ENCODE data around the gene PTPRA. TPM values are rescaled to one million over a fixed set of nuclear protein-coding genes. Genes with fewer than 3 reads are reported as not detected.

The PTPRA gene
- total and polyA plus RNA-seq, 2 donors (not counting 1 experiment from before 2014, with no cell fraction given): 32.1 to 64.2 TPM

DNA sequence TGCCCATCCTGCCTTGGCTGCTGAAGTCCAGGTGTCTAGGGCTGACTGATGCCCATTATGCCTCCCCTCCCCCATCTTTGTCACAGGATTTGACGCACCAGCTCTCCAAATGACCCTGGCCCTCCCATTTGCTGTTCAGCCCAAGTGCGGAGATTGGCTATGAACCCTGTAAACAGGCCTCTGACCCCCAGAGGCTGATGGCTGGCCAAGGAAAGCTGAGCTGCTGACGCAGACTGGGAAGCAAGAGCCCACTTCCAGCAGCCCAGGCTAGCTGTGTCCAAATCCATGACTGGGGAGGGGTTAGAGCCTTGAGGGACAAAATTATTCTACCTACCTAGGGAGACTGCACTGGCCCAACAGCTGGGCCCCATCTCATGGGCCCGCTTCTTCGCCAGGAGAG, 169.3 kb downstream of the PTPRA start:
- TF ChIP-seq EZH2 (IDR thresholded peaks at IDR 0.05; ENCODE audit: borderline replicate concordance, insufficient read depth, low read depth, low read length, poor library complexity, severe bottlenecking): no peak
- TF ChIP-seq, protein P1, sequence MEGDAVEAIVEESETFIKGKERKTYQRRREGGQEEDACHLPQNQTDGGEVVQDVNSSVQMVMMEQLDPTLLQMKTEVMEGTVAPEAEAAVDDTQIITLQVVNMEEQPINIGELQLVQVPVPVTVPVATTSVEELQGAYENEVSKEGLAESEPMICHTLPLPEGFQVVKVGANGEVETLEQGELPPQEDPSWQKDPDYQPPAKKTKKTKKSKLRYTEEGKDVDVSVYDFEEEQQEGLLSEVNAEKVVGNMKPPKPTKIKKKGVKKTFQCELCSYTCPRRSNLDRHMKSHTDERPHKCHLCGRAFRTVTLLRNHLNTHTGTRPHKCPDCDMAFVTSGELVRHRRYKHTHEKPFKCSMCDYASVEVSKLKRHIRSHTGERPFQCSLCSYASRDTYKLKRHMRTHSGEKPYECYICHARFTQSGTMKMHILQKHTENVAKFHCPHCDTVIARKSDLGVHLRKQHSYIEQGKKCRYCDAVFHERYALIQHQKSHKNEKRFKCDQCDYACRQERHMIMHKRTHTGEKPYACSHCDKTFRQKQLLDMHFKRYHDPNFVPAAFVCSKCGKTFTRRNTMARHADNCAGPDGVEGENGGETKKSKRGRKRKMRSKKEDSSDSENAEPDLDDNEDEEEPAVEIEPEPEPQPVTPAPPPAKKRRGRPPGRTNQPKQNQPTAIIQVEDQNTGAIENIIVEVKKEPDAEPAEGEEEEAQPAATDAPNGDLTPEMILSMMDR (IDR thresholded peaks at IDR 0.05): no peak
- Histone ChIP-seq H3K9me3 (ENCODE audit: control extremely low read depth in 1 of 3, control insufficient read depth in 2 of 3, insufficient read depth in 1 of 3, low read length in 2 of 3) (no peaks in the 10 kb centered on the region), H3K27me3 (replicated peaks in 1 of 4; ENCODE audit: control extremely low read depth in 1 of 4, control insufficient read depth in 3 of 4, insufficient read depth in 4 of 4, low read length in 3 of 4) (no peaks in the 10 kb centered on the region), H4K20me1 (ENCODE audit: control insufficient read depth, insufficient read depth, low read length, poor library complexity, severe bottlenecking) (peaks cover 15% of the 10 kb centered on the region), H3K4me2 (replicated peaks; ENCODE audit: low read depth, low read length, poor library complexity, severe bottlenecking) (no peak overlapping the region), H3K27ac (ENCODE audit: low read length in 2 of 2) (no peak overlapping the region), H3K36me3 (replicated peaks in 1 of 2; ENCODE audit: control extremely low read depth in 1 of 2, control insufficient read depth in 1 of 2, extremely low read depth in 1 of 2, insufficient read depth in 2 of 2, low read length in 1 of 2) (peaks cover 0 to 24% of the 10 kb centered on the region in 2 experiments), H3K9ac (ENCODE audit: low read length) (no peak overlapping the region), H3K4me1 (ENCODE audit: control insufficient read depth in 2 of 2, insufficient read depth in 2 of 2, low read length in 2 of 2) (peaks cover 11 to 17% of the 10 kb centered on the region in 2 donors), H3K4me3 (ENCODE audit: control extremely low read depth in 1 of 5, extremely low read depth in 1 of 5, insufficient read depth in 1 of 5, low read depth in 2 of 5, low read length in 4 of 5) (no peak overlapping the region), H2AFZ (ENCODE audit: insufficient read depth, low read depth, low read length, poor library complexity, severe bottlenecking) (no peak overlapping the region), H3K79me2 (ENCODE audit: control insufficient read depth, insufficient read depth, low read length) (peaks cover 11% of the 10 kb centered on the region)
- no peaks in the 10 kb centered on the region for H3K9me3 Mint-ChIP-seq (ENCODE audit: insufficient read depth)
- ATAC-seq (ENCODE audit: low read depth) (no peak), DNase-seq (no peak)
- 100% methylated on average over 5 of the region's 5 CpGs for WGBS (ENCODE audit: insufficient coverage)
- ChIA-PET CTCF (interaction anchor here (1.1 to 1.9 kb wide), 2 partner anchors 10 to 73 kb away, joined by 5 to 6 read pairs; no protein-coding TSS in a partner anchor), POLR2A (no interaction called here)
- no peaks in the 10 kb centered on the region for H3K27me3 Mint-ChIP-seq
- intact Hi-C loops (cut with micrococcal nuclease): loop anchor here (10.0 kb wide), 2 partner anchors 168 to 432 kb away; partner anchors contain the start of genes ATRN and PTPRA
- H3K4me3 Mint-ChIP-seq: no peak overlapping the region
- H3K4me1 Mint-ChIP-seq: peaks cover 13% of the 10 kb centered on the region
- H3K27ac Mint-ChIP-seq: no peak overlapping the region

DNA sequence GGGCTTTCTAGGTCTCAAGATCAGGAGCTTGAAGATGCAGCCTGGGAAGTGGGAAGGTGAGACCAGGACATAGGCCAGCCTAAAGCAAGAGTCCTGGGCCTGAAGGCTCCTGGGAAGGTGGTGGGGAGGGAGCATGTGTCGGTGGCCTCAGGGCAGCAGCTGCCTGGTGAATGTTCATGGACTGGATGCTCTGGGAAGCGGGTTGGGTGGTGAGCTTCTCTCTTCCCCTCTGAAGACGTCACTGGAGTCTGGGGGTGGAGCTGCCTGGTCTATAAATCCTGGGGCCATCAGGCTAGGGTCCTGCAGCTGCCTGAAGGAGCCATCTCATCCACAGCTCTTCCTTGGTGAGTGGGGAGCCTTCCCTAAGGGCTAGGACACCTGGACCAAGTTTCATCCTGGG, 170.0 kb downstream of the PTPRA start, which contains the start of gene GNRH2:
Gene GNRH2, plus strand, starts transcription at position 301 of the 400 bp plus-strand sequence. CDS start 793 bp downstream, outside the sequence.
- peak within 1 kb of the TSS; percentile 69 for H3K27ac Mint-ChIP-seq
- ChIA-PET CTCF (interaction anchor here (1.1 to 1.9 kb wide), 2 partner anchors 10 to 72 kb away, joined by 5 to 6 read pairs; no protein-coding TSS in a partner anchor), POLR2A (no interaction called here)
- H3K4me3 Mint-ChIP-seq: peak within 1 kb of the TSS; percentile 23
- peaks cover 15% of the 10 kb centered on the region for H3K4me1 Mint-ChIP-seq
- TF ChIP-seq EZH2 (IDR thresholded peaks at IDR 0.05; ENCODE audit: borderline replicate concordance, insufficient read depth, low read depth, low read length, poor library complexity, severe bottlenecking): no peak
- TF ChIP-seq, protein P1 (IDR thresholded peaks at IDR 0.05): no peak
- no peak for DNase-seq
- no peaks in the 10 kb centered on the region for H3K9me3 Mint-ChIP-seq (ENCODE audit: insufficient read depth)
- WGBS (ENCODE audit: insufficient coverage): 100% methylated on average over 1 of the region's 3 CpGs
- Histone ChIP-seq H3K4me2 (replicated peaks; ENCODE audit: low read depth, low read length, poor library complexity, severe bottlenecking) (no peak within 1 kb of the TSS), H4K20me1 (ENCODE audit: control insufficient read depth, insufficient read depth, low read length, poor library complexity, severe bottlenecking) (peaks cover 20% of the 10 kb centered on the region), H3K9ac (ENCODE audit: low read length) (no peak within 1 kb of the TSS), H3K9me3 (ENCODE audit: control extremely low read depth in 1 of 3, control insufficient read depth in 2 of 3, insufficient read depth in 1 of 3, low read length in 2 of 3) (no peaks in the 10 kb centered on the region), H2AFZ (ENCODE audit: insufficient read depth, low read depth, low read length, poor library complexity, severe bottlenecking) (no peak within 1 kb of the TSS), H3K4me1 (ENCODE audit: control insufficient read depth in 2 of 2, insufficient read depth in 2 of 2, low read length in 2 of 2) (peaks cover 11 to 17% of the 10 kb centered on the region in 2 donors), H3K4me3 (ENCODE audit: control extremely low read depth in 1 of 5, extremely low read depth in 1 of 5, insufficient read depth in 1 of 5, low read depth in 2 of 5, low read length in 4 of 5) (no peak within 1 kb of the TSS), H3K27me3 (replicated peaks in 1 of 4; ENCODE audit: control extremely low read depth in 1 of 4, control insufficient read depth in 3 of 4, insufficient read depth in 4 of 4, low read length in 3 of 4) (no peaks in the 10 kb centered on the region), H3K36me3 (replicated peaks in 1 of 2; ENCODE audit: control extremely low read depth in 1 of 2, control insufficient read depth in 1 of 2, extremely low read depth in 1 of 2, insufficient read depth in 2 of 2, low read length in 1 of 2) (peaks cover 0 to 27% of the 10 kb centered on the region in 2 experiments), H3K27ac (ENCODE audit: low read length in 2 of 2) (no peak within 1 kb of the TSS), H3K79me2 (ENCODE audit: control insufficient read depth, insufficient read depth, low read length) (peaks cover 13% of the 10 kb centered on the region)
- no peaks in the 10 kb centered on the region for H3K27me3 Mint-ChIP-seq
- no peak for ATAC-seq (ENCODE audit: low read depth)
- intact Hi-C loops (cut with micrococcal nuclease): loop anchor here (10.0 kb wide), 2 partner anchors 169 to 431 kb away; partner anchors contain the start of genes ATRN and PTPRA
